Middle frontal gyrus (tissue), 1 donor: ENCODE data around the gene CDHR3.
"Not testable (repeated sequence)": the region's sequence is repeated elsewhere in the genome, so short reads cannot be mapped to it uniquely, and the experiment has no call there.

Experiments
- DNase-seq: peaks from one replicate; pipeline ENCODE4 v3.0.0-alpha.2; 2015; ENCODE audit warnings: low spot score; ENCODE audit errors: extremely low spot score

CDHR3 gene

DNA sequence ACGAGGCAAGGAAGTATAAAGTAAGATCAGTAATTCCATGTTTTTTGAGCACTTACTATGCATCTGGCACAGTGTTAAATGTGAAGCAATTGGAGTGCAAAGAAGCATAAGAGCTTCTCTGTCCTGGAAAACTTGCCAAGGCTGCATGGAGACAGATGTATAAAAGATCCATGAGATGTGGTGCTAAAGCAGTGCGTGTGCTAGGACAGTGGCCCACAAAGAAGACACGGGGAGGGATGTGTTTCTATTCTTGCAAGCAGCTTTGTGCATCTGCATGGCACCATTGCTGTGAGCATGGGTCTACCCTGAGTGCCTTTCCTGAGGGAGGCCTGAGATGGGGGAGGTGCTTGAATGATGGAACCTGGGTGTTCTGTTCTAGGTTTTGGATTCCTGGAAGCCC, 5.1 kb upstream of the CDHR3 start:
- DNase-seq: peak; percentile 21

GRCh38 chr7:105962353-105962752, 711 bp upstream of the CDHR3 start:
- DNase-seq: no peak

DNA sequence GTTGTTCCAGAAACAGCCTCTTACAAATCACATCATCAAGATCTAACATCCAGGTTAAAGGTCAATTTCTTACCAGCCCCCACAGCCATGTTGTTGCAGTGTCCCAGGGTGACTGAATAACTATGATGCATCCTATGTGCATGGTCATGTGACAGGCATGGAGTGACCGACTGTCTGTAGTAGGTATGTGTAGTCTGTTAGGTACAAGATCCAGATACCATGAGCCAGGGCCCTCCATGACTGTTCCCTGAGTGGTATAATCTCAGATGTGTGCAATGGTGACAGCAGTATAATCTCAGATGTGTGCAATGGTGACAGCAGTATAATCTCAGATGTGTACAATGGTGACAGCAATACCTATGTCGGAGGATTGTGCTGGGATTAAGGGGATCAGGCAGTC, 8.8 kb downstream of the CDHR3 start:
- no peak for DNase-seq

GRCh38 chr7:105972276-105972675, 9.2 kb downstream of the CDHR3 start:
- no peak for DNase-seq

GRCh38 chr7:105974471-105974870, 11.4 kb downstream of the CDHR3 start:
- DNase-seq: no peak

GRCh38 chr7:105975770-105976417, 12.8 kb downstream of the CDHR3 start:
- DNase-seq: no peak

GRCh38 chr7:105976868-105977267, 13.8 kb downstream of the CDHR3 start:
- DNase-seq: no peak

- no peak for DNase-seq
These were observed 15.0 kb downstream of the CDHR3 start for GRCh38 chr7:105978035-105978434.

DNA sequence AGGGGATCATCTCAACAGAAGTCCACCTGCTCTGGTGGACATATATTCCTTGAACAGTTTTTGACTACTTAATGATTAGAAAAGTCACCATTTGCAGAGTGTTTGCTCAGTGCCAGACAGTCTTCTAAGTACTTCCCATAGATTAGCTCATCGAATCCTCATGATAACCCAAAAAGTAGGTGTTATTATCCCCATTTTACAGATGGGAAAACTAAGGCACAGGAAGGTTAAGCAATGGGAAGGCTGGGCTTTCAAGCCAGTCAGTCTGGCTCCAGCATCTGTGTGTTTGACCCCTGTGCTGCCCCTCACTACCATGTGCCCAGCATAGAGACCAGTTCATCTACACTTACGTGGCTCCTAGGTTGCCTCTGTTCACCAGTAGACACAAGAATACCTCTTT, 15.9 kb downstream of the CDHR3 start:
- no peak for DNase-seq

- no peak for DNase-seq
These were observed 16.3 kb downstream of the CDHR3 start for GRCh38 chr7:105979405-105979804.

DNA sequence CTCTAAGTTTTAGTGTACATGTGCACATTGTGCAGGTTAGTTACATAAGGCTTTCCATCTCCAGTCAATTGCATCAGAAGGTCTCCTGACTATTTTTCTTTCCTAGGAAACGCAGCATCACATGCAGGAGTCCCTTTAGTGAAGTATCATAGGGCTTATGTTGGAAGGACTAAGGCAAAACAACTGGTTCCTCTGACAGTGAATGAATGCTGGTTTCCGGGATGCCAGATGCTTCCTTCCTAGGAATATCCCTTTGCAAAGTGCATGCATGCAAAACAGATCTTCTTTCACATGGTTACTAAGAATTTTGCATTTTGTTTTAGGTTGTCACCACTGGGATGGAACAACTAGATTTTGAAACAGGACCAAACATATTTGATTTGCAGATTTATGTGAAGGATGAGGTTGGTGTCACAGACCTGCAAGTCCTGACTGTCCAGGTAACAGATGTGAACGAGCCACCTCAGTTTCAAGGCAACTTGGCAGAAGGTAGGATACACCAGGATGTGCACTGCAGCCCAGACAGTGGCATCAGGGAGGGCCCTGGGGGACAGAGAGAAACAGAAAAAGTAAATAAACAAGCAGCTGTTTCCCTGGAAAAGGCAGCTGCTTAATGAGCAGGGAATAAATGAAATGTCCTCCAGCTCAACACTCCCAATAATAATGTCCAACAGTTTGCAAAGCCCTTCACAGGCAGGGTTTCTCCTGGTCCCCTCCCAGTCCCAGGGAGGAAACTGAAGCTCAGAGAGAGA, 17.8 kb downstream of the CDHR3 start:
- no peak for DNase-seq

- no peak for DNase-seq
These were observed 19.3 kb downstream of the CDHR3 start for GRCh38 chr7:105982388-105982787.

DNA sequence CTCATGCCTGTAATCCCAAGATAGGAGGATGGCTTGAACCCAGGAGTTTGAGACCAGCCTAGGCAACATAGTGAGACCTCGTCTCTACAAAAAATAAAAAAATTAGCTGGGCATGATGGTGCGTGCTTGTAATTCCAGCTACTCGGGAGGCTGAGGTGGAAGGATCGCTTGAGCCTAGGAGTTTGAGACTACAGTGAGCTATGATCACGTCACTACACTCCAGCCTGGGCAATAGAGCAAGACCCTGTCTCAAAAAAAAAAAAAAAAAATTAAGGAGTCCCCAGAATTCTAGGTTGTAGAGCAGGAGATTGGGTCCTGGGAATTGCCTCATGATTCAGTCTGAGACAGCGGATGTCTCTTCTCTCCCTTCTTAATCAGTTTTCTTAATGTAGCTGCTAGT, 21.7 kb downstream of the CDHR3 start:
- DNase-seq: not testable (repeated sequence)

- DNase-seq: no peak
These were observed 22.2 kb downstream of the CDHR3 start for GRCh38 chr7:105985229-105985628.

- no peak for DNase-seq
These were observed 22.7 kb downstream of the CDHR3 start for GRCh38 chr7:105985672-105986215.

DNA sequence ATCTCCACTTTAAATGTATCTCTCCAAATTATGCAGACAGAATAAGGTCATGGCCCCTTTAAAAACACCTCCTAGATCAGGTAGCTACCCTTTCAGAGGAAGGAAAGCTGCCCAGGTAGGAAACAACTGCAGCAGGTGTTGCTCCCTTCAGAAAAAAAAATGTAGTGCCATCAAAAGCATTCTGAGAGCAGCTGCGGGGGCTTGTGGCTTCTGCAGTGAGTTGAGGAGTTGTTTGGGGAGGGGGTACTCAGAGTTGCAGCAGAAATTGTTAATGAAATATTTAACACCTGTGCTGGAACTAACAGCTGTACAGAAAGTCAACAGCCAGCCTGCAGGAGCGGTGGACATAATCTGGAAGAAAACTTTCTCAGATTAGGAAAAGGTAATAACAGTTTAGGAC, 24.0 kb downstream of the CDHR3 start:
- no peak for DNase-seq

- DNase-seq: no peak
These were observed 25.2 kb downstream of the CDHR3 start for GRCh38 chr7:105988276-105988675.

GRCh38 chr7:105989191-105989590, 26.1 kb downstream of the CDHR3 start:
- DNase-seq: no peak

DNA sequence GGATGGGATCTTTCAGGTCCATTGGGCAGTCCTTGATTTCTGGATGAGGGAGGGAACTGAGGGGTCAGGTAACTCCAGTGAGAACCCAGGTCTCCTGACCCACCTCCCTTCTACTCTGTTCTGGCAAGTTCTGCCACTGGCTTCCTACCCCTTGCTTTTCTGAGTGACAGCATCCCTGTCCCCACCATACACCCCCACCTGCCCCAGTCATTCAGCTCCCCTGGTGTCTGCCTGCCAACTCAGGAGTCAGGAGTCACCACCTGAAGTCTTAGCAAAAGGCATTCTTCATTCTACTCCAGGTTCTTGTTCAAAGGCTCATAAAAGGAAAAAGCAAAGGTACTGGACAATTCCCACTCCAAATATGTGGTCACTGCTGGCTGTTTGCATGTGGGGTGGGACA, 26.6 kb downstream of the CDHR3 start:
- no peak for DNase-seq

- DNase-seq: no peak
These were observed 27.1 kb downstream of the CDHR3 start for GRCh38 chr7:105990141-105990540.

GRCh38 chr7:105990727-105991453, 27.8 kb downstream of the CDHR3 start:
- no peak for DNase-seq

DNA sequence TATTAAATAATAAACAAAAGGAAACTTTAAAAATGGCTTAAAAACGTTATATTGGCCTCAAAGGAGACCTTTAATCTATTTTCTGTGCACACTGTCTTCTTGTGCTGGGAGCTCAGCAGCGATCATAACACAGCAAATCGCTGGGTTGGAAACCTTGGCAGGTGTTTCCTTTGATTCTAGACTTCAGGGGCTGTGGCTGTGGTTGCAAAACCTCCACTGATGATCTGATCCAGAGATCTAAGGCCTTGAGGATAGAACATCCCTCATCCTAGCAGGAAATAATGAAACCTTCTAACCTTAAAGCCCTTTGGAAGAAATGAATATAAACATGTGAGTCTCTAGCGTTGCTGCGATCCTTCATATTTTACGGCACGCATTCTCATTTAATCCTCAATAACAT, 29.8 kb downstream of the CDHR3 start:
- DNase-seq: no peak
